K562 (cell line): ENCODE measurements around the gene IGF1R. TPM values are rescaled to one million over a fixed set of nuclear protein-coding genes. Genes with fewer than 3 reads are reported as not detected.

Experiments
- ATAC-seq: fragments of 200-7000 bp; cut with Tn5 transposase; 3 replicates; pipeline ENCODE4 v1.9.1; 2020; ENCODE audit warnings: moderate library complexity
- BruUV-seq: library from RNA; stranded (reverse); fragments of 400-500 nt; replicated peaks from 2 replicates; lab custom pipeline; 2021; lab: Mats Ljungman, UMichigan
- CTCF ChIA-PET: fragments of 300-600 bp; formaldehyde crosslinking; extraction: SDS; loops from one replicate; lab custom pipeline; 2021; ENCODE audit warnings: low intra/inter-chr PET ratio; lab: Yijun Ruan, JAX
- POLR2A ChIA-PET: fragments of 300-600, 350-650 bp; sonication (Branson Sonifier 250); formaldehyde crosslinking; extraction: SDS; loops from one replicate; lab custom pipeline; 2021; ENCODE audit warnings: antibody characterized with exemption, inconsistent platforms; lab: Yijun Ruan, JAX
- DNase-seq, 4 experiments: peaks; one replicate each; pipeline versions ENCODE4 v3.0.0 to v3.0.0-alpha.2; 2011 to 2018; ENCODE audit warnings: low spot score in 3 of 4, mixed read lengths in 3 of 4; ENCODE audit errors: extremely low read depth in 1 of 4
- FAIRE-seq: peaks from 2 replicates; lab custom pipeline; 2011; peaks lifted over from hg19 to GRCh38; lab: Jason Lieb, UNC
- H2AFZ ChIP-seq: 2 replicates; pipeline ENCODE4 v1.6.0; 2011; ENCODE audit warnings: low read depth, low read length, control low read depth, inconsistent platforms
- H3K27ac ChIP-seq: fragments of 200-600 bp; 3 replicates; pipeline ENCODE4 v1.8.0; 2011; ENCODE audit warnings: low read depth, mild to moderate bottlenecking, control low read depth, inconsistent platforms, low read length, moderate library complexity, mixed read lengths; ENCODE audit errors: extremely low read depth
- H3K27me3 ChIP-seq, 2 experiments: fragments of 300-600 bp in 1 of 2; 2 replicates in 1 of 2; 3 replicates in 1 of 2; pipeline versions ENCODE4 v1.6.0 to v1.8.0; 2011; ENCODE audit warnings: inconsistent platforms in 2 of 2, low read length in 2 of 2, mild to moderate bottlenecking in 1 of 2, mixed read lengths in 1 of 2, moderate library complexity in 1 of 2; ENCODE audit not compliant: control insufficient read depth in 2 of 2, insufficient read depth in 2 of 2
- H3K36me3 ChIP-seq: fragments of 300-600 bp; 3 replicates; pipeline ENCODE4 v1.8.0; 2011; ENCODE audit warnings: mild to moderate bottlenecking, low read length, inconsistent platforms; ENCODE audit not compliant: control insufficient read depth, insufficient read depth
- H3K4me1 ChIP-seq, 2 experiments: fragments of 200-600 bp in 1 of 2; replicated peaks in 1 of 2; 2 replicates in 1 of 2; 3 replicates in 1 of 2; pipeline versions ENCODE4 v1.5.1 to v1.8.0; 2011; ENCODE audit warnings: inconsistent platforms in 2 of 2, low read length in 2 of 2, mild to moderate bottlenecking in 1 of 2, mixed read lengths in 1 of 2, moderate library complexity in 1 of 2; ENCODE audit not compliant: control insufficient read depth in 2 of 2, insufficient read depth in 2 of 2
- H3K4me2 ChIP-seq: 2 replicates; pipeline ENCODE4 v1.6.1; 2011; ENCODE audit warnings: low read length, control low read depth, inconsistent platforms, mixed read lengths; ENCODE audit not compliant: insufficient read depth
- H3K4me3 ChIP-seq: fragments of 200-600 bp; sonication (generic), shearing (Covaris generic); 2 replicates; pipeline ENCODE4 v1.5.1; 2016; ENCODE audit warnings: control low read depth, inconsistent platforms
- H3K79me2 ChIP-seq: fragments of 200-600 bp; 3 replicates; pipeline ENCODE4 v1.8.0; 2011; ENCODE audit warnings: low read length, inconsistent platforms; ENCODE audit not compliant: control insufficient read depth, insufficient read depth
- H3K9ac ChIP-seq, 2 experiments: 2 replicates each; pipeline versions ENCODE4 v1.6.0 to v1.6.1; 2011; ENCODE audit warnings: low read depth in 2 of 2, low read length in 2 of 2, control low read depth in 1 of 2, inconsistent platforms in 1 of 2, mild to moderate bottlenecking in 1 of 2, mixed read lengths in 1 of 2; ENCODE audit not compliant: insufficient read depth in 1 of 2
- H3K9me1 ChIP-seq: one replicate; pipeline ENCODE4 v1.6.0; 2011; ENCODE audit warnings: inconsistent platforms, mild to moderate bottlenecking, low read length, moderate library complexity; ENCODE audit not compliant: control insufficient read depth, insufficient read depth
- H3K9me3 ChIP-seq: replicated peaks from 2 replicates; pipeline ENCODE4 v1.5.1; 2011; ENCODE audit warnings: low read depth, low read length, inconsistent platforms; ENCODE audit not compliant: control insufficient read depth, insufficient read depth
- H4K20me1 ChIP-seq: replicated peaks from 2 replicates; pipeline ENCODE4 v1.6.1; 2011; ENCODE audit warnings: low read length, inconsistent platforms, mixed read lengths; ENCODE audit not compliant: control insufficient read depth, insufficient read depth
- ARHGAP35 ChIP-seq: fragments of 450-650 bp; IDR thresholded peaks from 2 replicates; pipeline ENCODE4 v1.6.1; 2018; ENCODE audit not compliant: partially characterized antibody
- CLOCK ChIP-seq: fragments of 250-450 bp; sonication (Bioruptor Pico); IDR thresholded peaks from 2 replicates; pipeline ENCODE4 v1.4.0; 2020; ENCODE audit warnings: mild to moderate bottlenecking, moderate library complexity, borderline replicate concordance
- LARP7 ChIP-seq: fragments of 450-650 bp; IDR thresholded peaks from 2 replicates; pipeline ENCODE4 v1.6.1; 2016
- USF2 ChIP-seq: sonication (generic); formaldehyde crosslinking; IDR thresholded peaks from 2 replicates; pipeline ENCODE4 v1.5.0; 2020; ENCODE audit warnings: missing genetic modification reagents
- ZBTB11 ChIP-seq, 3 experiments: fragments of 200-800 bp in 1 of 3; fragments of 250-450 bp in 1 of 3; fragments of 450-650 bp in 1 of 3; sonication (Bioruptor Pico) in 1 of 3; sonication (Bioruptor generic) in 1 of 3; formaldehyde crosslinking in 1 of 3; IDR thresholded peaks; 2 replicates each; pipeline versions ENCODE4 v1.6.1 to v1.8.0; 2016 to 2022; ENCODE audit warnings: mild to moderate bottlenecking in 2 of 3, missing genetic modification characterization in 2 of 3, missing compliant biosample characterization in 1 of 3, moderate library complexity in 1 of 3
- WGBS: fragments of 100-300 bp; shearing (Covaris generic); methylation state at CpG from one replicate; pipeline ENCODE4 v1.1.6; 2016; ENCODE audit warnings: low coverage, mixed read lengths; ENCODE audit not compliant: insufficient coverage; ENCODE audit errors: missing lambda C conversion rate; 5-methylcytosine and 5-hydroxymethylcytosine counted together
- in situ Hi-C: fragments of 300-500 bp; cut with MboI; formaldehyde crosslinking; loops from 4 replicates; pipeline ENCODE4 v1.15.0; 2018; ENCODE audit warnings: inconsistent platforms, mixed read lengths
- intact Hi-C: fragments of 100-400 bp; cut with micrococcal nuclease; formaldehyde crosslinking; loops from 2 replicates; pipeline ENCODE4 v1.14.2; 2022
- polyA plus RNA-seq, 8 experiments: library from polyadenylated mRNA; depleted of rRNA in 4 of 8; stranded (reverse) in 5 of 8; unstranded in 3 of 8; fragments of >200 nt; fragmentation: Nextera tagmentation in 2 of 8; fragmentation: Illumina TruSeq in 1 of 8; extraction: Ambion mirVana in 2 of 8; extraction: Trizol in 1 of 8; gene quantifications; 2 replicates each; pipeline versions ENCODE4 v1.2.1 to v1.2.3, GENCODE V29; 2011 to 2014; ENCODE audit warnings: inconsistent platforms in 1 of 8, missing spikeins in 1 of 8
- total RNA-seq, 7 experiments: library from RNA; depleted of rRNA in 6 of 7; stranded (reverse); fragments of >200 nt in 6 of 7; fragmentation: Illumina TruSeq in 2 of 7; extraction: Trizol in 2 of 7; gene quantifications; 2 replicates each; pipeline versions ENCODE4 v1.2.1 to v1.2.3, GENCODE V29; 2011 to 2021; ENCODE audit warnings: low replicate concordance in 1 of 7

The IGF1R gene
- total and polyA plus RNA-seq, 9 of the 15 experiments (the other 6 are each of a cell fraction or from before 2014, with no cell fraction given) = 0.35 to 8.0 (median 1.6) TPM

- TF ChIP-seq ARHGAP35 = no peak
- TF ChIP-seq CLOCK (CRISPR knock-in tag) = no peak
- TF ChIP-seq USF2 = no peak
Measured at GRCh38 chr15:98745179-98745578, 96.8 kb downstream of the IGF1R start (continued).

GRCh38 chr15:98745650-98746374, 97.5 kb downstream of the IGF1R start:
- Histone ChIP-seq H3K27me3 (peaks cover 2 to 9% of the 10 kb centered on the region in 2 experiments; a peak in 2 of 5 replicates), H3K9me3 (no peaks in the 10 kb centered on the region), H4K20me1 (peaks cover 5% of the 10 kb centered on the region), H3K36me3 (no peaks in the 10 kb centered on the region), H3K9me1 (no peaks in the 10 kb centered on the region), H3K79me2 (no peaks in the 10 kb centered on the region), H3K9ac (no peak overlapping the region), H3K4me1 (no peaks in the 10 kb centered on the region), H2AFZ (no peak overlapping the region), H3K4me3 (no peak overlapping the region), H3K27ac (no peak overlapping the region), H3K4me2 (no peak overlapping the region)
- POLR2A ChIA-PET = interaction anchor here (0.6 kb wide), 1 partner anchor 23 kb away, joined by 3 read pairs; no protein-coding TSS in a partner anchor
- DNase-seq (no peak), FAIRE-seq (no peak), ATAC-seq (no peak)
- in situ Hi-C loops (no loop called here), intact Hi-C loops (no loop called here)
- under 1% methylated on average over 10 of the region's 10 CpGs for WGBS
- TF ChIP-seq ZBTB11 (CRISPR knock-in tag; IDR thresholded peaks at IDR 0.05) (peak in 1 of 3 experiments; percentile 30; a peak in 1 of 6 replicates), LARP7 (no peak)
- BruUV-seq = no TSS peak
- CTCF ChIA-PET = no interaction called here
